Measurements from ENCODE around the gene FKBP3. TPM values are rescaled to one million over a fixed set of nuclear protein-coding genes. Genes with fewer than 3 reads are reported as not detected.

The FKBP3 gene
- total and polyA plus RNA-seq, 2 donors (not counting 1 experiment from before 2014, with no cell fraction given) = 18.5 to 58.7 TPM

GRCh38 chr14:45156067-45156466 lies 21.8 kb upstream of the FKBP3 start:
- Histone ChIP-seq H2AFZ (ENCODE audit: insufficient read depth, low read depth, low read length, poor library complexity, severe bottlenecking) (no peak overlapping the region), H3K4me3 (ENCODE audit: control extremely low read depth in 1 of 5, extremely low read depth in 1 of 5, insufficient read depth in 1 of 5, low read depth in 2 of 5, low read length in 4 of 5) (no peak overlapping the region), H4K20me1 (ENCODE audit: control insufficient read depth, insufficient read depth, low read length, poor library complexity, severe bottlenecking) (no peaks in the 10 kb centered on the region), H3K36me3 (replicated peaks in 1 of 2; ENCODE audit: control extremely low read depth in 1 of 2, control insufficient read depth in 1 of 2, extremely low read depth in 1 of 2, insufficient read depth in 2 of 2, low read length in 1 of 2) (no peaks in the 10 kb centered on the region), H3K4me2 (replicated peaks; ENCODE audit: low read depth, low read length, poor library complexity, severe bottlenecking) (no peak overlapping the region), H3K9ac (ENCODE audit: low read length) (no peak overlapping the region), H3K79me2 (ENCODE audit: control insufficient read depth, insufficient read depth, low read length) (no peaks in the 10 kb centered on the region), H3K9me3 (ENCODE audit: control extremely low read depth in 1 of 3, control insufficient read depth in 2 of 3, insufficient read depth in 1 of 3, low read length in 2 of 3) (no peaks in the 10 kb centered on the region), H3K27ac (ENCODE audit: low read length in 2 of 2) (no peak overlapping the region), H3K4me1 (ENCODE audit: control insufficient read depth in 2 of 2, insufficient read depth in 2 of 2, low read length in 2 of 2) (no peaks in the 10 kb centered on the region), H3K27me3 (replicated peaks in 1 of 4; ENCODE audit: control extremely low read depth in 1 of 4, control insufficient read depth in 3 of 4, insufficient read depth in 4 of 4, low read length in 3 of 4) (no peaks in the 10 kb centered on the region)
- Mint-ChIP-seq H3K4me3 (no peak overlapping the region), H3K9me3 (ENCODE audit: insufficient read depth) (no peaks in the 10 kb centered on the region), H3K27ac (no peak overlapping the region), H3K4me1 (no peaks in the 10 kb centered on the region), H3K27me3 (no peaks in the 10 kb centered on the region)
- intact Hi-C loops (cut with micrococcal nuclease) = no loop called here
- ATAC-seq (ENCODE audit: low read depth) = no peak
- no peak for TF ChIP-seq EZH2 (IDR thresholded peaks at IDR 0.05; ENCODE audit: borderline replicate concordance, insufficient read depth, low read depth, low read length, poor library complexity, severe bottlenecking)
- TF ChIP-seq, protein P1, sequence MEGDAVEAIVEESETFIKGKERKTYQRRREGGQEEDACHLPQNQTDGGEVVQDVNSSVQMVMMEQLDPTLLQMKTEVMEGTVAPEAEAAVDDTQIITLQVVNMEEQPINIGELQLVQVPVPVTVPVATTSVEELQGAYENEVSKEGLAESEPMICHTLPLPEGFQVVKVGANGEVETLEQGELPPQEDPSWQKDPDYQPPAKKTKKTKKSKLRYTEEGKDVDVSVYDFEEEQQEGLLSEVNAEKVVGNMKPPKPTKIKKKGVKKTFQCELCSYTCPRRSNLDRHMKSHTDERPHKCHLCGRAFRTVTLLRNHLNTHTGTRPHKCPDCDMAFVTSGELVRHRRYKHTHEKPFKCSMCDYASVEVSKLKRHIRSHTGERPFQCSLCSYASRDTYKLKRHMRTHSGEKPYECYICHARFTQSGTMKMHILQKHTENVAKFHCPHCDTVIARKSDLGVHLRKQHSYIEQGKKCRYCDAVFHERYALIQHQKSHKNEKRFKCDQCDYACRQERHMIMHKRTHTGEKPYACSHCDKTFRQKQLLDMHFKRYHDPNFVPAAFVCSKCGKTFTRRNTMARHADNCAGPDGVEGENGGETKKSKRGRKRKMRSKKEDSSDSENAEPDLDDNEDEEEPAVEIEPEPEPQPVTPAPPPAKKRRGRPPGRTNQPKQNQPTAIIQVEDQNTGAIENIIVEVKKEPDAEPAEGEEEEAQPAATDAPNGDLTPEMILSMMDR (IDR thresholded peaks at IDR 0.05) = no peak
- ChIA-PET CTCF (no interaction called here), POLR2A (no interaction called here)
- no peak for DNase-seq

DNA sequence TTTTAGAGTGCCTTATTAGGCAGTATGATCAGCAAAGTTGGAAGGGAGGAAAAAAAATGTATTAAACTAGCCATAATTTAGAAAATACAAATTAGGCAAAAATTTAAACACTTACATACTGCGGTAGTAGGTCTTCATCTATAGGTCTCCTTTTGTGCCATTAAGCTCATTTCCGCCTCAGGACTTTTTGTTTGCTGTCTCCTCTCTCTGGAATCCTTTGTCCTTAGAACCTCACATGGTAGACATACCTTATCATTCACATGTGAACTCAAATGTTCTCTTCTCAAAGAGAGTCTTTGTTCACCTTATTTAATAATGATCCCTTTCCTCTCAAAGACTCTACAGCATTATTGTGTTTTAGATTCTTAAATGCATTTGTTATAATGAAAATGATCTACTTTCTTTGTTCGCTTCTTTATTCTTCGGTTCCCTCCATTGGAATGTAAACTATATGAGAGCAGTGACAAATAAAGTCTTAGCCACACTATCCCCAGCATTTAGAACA lies 16.2 kb upstream of the FKBP3 start:
- no peak for TF ChIP-seq EZH2 (IDR thresholded peaks at IDR 0.05; ENCODE audit: borderline replicate concordance, insufficient read depth, low read depth, low read length, poor library complexity, severe bottlenecking)
- TF ChIP-seq, protein P1 (IDR thresholded peaks at IDR 0.05) = no peak
- ChIA-PET CTCF (no interaction called here), POLR2A (no interaction called here)
- WGBS (ENCODE audit: insufficient coverage) = 94% methylated on average over 2 of the region's 4 CpGs
- Histone ChIP-seq H3K79me2 (ENCODE audit: control insufficient read depth, insufficient read depth, low read length) (peaks cover 8% of the 10 kb centered on the region), H3K4me2 (replicated peaks; ENCODE audit: low read depth, low read length, poor library complexity, severe bottlenecking) (no peak overlapping the region), H3K36me3 (replicated peaks in 1 of 2; ENCODE audit: control extremely low read depth in 1 of 2, control insufficient read depth in 1 of 2, extremely low read depth in 1 of 2, insufficient read depth in 2 of 2, low read length in 1 of 2) (peaks cover 1 to 8% of the 10 kb centered on the region in 2 experiments), H3K4me1 (ENCODE audit: control insufficient read depth in 2 of 2, insufficient read depth in 2 of 2, low read length in 2 of 2) (no peaks in the 10 kb centered on the region), H3K27me3 (replicated peaks in 1 of 4; ENCODE audit: control extremely low read depth in 1 of 4, control insufficient read depth in 3 of 4, insufficient read depth in 4 of 4, low read length in 3 of 4) (no peaks in the 10 kb centered on the region), H2AFZ (ENCODE audit: insufficient read depth, low read depth, low read length, poor library complexity, severe bottlenecking) (no peak overlapping the region), H3K4me3 (ENCODE audit: control extremely low read depth in 1 of 5, extremely low read depth in 1 of 5, insufficient read depth in 1 of 5, low read depth in 2 of 5, low read length in 4 of 5) (no peak overlapping the region), H3K27ac (ENCODE audit: low read length in 2 of 2) (no peak overlapping the region), H4K20me1 (ENCODE audit: control insufficient read depth, insufficient read depth, low read length, poor library complexity, severe bottlenecking) (no peaks in the 10 kb centered on the region), H3K9me3 (ENCODE audit: control extremely low read depth in 1 of 3, control insufficient read depth in 2 of 3, insufficient read depth in 1 of 3, low read length in 2 of 3) (no peaks in the 10 kb centered on the region), H3K9ac (ENCODE audit: low read length) (no peak overlapping the region)
- Mint-ChIP-seq H3K9me3 (ENCODE audit: insufficient read depth) (no peaks in the 10 kb centered on the region), H3K4me3 (no peak overlapping the region), H3K27ac (no peak overlapping the region), H3K27me3 (no peaks in the 10 kb centered on the region), H3K4me1 (no peaks in the 10 kb centered on the region)
- intact Hi-C loops (cut with micrococcal nuclease) = no loop called here
- ATAC-seq (ENCODE audit: low read depth) (no peak), DNase-seq (no peak)
